ENCODE results near the gene ZDHHC5. TPM values are rescaled to one million over a fixed set of nuclear protein-coding genes. Genes with fewer than 3 reads are reported as not detected.
A peak's percentile ranks its signal among the peaks of the same experiment; 100 is the strongest.

Gene ZDHHC5
- total and polyA plus RNA-seq, 2 of the 4 experiments (the other 2 are of a cell fraction) = 19.4 to 45.7 TPM

DNA sequence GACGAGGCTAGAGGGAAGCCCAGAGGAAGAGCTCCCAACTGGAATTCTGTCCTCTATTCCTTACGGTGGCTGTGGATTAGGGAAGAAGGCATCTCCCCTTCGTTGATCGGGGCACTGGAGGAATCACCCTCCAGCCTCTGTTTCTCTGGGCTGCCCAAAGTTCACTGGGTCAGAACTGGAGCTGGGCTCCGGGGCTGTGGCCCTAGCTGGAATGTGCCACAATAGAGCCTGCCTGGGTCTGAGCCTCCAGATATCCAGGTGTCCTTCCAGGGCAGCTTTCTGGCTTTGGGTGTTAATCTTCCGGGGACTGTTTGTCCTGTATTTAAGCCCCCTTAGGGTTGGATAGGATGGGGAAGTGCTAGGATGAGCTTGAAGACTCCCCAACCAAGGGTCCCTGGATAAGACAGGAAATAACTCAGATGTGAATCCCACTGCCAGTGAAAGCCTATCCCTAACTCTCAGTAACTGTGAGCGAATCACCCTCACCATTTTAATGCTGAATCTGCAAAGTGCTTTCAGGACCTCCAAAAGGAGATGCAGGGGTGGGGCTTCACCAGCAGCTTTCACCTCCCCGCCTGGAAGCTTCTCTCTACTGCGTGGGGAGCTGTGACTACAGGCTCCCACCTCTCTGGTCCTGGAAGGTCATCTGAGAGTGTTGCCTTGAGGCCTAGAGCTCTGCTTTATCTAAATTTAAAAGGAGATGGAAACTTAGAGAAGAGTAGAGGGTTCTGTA is 27.7 kb upstream of the ZDHHC5 start:
- 20% methylated on average over 2 of the region's 9 CpGs; no CpG with 5 or more reads in 1 of the 2 experiments for WGBS, 2 experiments (ENCODE audit: extremely low coverage in 2 of 2, insufficient read length in 1 of 2)
- Histone ChIP-seq H3K56ac (ENCODE audit: extremely low read depth, insufficient read depth, low read length) (peak overlapping the region; percentile 61), H3K23ac (ENCODE audit: low read depth, low read length) (peak overlapping the region; percentile 93), H4K5ac (ENCODE audit: low read depth, low read length) (no peak overlapping the region), H4K8ac (ENCODE audit: low read depth in 2 of 2, low read length in 2 of 2) (peak overlapping the region; percentile 90 to 97; a peak in 2 of 4 replicates), H2BK15ac (ENCODE audit: low read depth, low read length) (no peak overlapping the region), H3K4me2 (ENCODE audit: low read depth, low read length) (peak overlapping the region; percentile 81), H3K9ac (ENCODE audit: low read depth, low read length) (peak overlapping the region; percentile 100), H2BK20ac (ENCODE audit: low read depth, low read length) (0 out of 2 replicates have a peak overlapping the region, but pooled peaks have one; percentile 34), H3K79me1 (ENCODE audit: low read depth in 1 of 2, low read length in 2 of 2) (peaks cover 23 to 67% of the 10 kb centered on the region in 2 experiments), H4K91ac (ENCODE audit: insufficient read depth, low read depth, low read length) (no peak overlapping the region; the same call in 1 of the 2 replicates), H2BK120ac (ENCODE audit: low read depth, low read length) (no peak overlapping the region), H4K20me1 (ENCODE audit: insufficient read depth, low read length) (peaks cover 58% of the 10 kb centered on the region), H3K18ac (ENCODE audit: low read depth, low read length) (no peak overlapping the region), H3K36me3 (ENCODE audit: control insufficient read depth, insufficient read depth, low read length) (peaks cover 1% of the 10 kb centered on the region; the same call in 1 of the 2 replicates), H3K4ac (ENCODE audit: low read depth, low read length) (peak overlapping the region; percentile 100), H3K9me1 (ENCODE audit: insufficient read depth, low read length) (peaks cover 14% of the 10 kb centered on the region), H2BK5ac (ENCODE audit: low read depth, low read length, poor library complexity, severe bottlenecking) (peak overlapping the region; percentile 98), H2AFZ (replicated peaks; ENCODE audit: low read length, poor library complexity) (no peak overlapping the region), H2AK5ac (ENCODE audit: low read depth, low read length) (peak overlapping the region; percentile 98; the same call in 1 of the 2 replicates), H3K27me3 (ENCODE audit: control insufficient read depth, insufficient read depth, low read length) (no peaks in the 10 kb centered on the region), H2AK9ac (replicated peaks; ENCODE audit: low read depth, low read length, poor library complexity) (peak overlapping the region; percentile 100), H3K9me3 (ENCODE audit: control insufficient read depth, insufficient read depth, low read length) (no peaks in the 10 kb centered on the region), H3K14ac (replicated peaks; ENCODE audit: low read depth, low read length) (peak overlapping the region; percentile 80), H3K4me1 (ENCODE audit: control insufficient read depth, insufficient read depth, low read length) (peaks cover 18% of the 10 kb centered on the region), H3K4me3 (ENCODE audit: insufficient read depth, low read depth, low read length) (peak overlapping the region; percentile 96), H3K27ac (ENCODE audit: insufficient read depth, low read length) (peak overlapping the region; percentile 97)
- intact Hi-C loops (cut with micrococcal nuclease) (no loop called here), dilution Hi-C loops (cut with HindIII; ENCODE audit: low sequenced_read_pairs, unreplicated experiment) (no loop called here), in situ Hi-C loops (cut with MboI; ENCODE audit: low sequenced_read_pairs) (loop anchor here (5.0 to 10.0 kb wide), 3 partner anchors 73 to 185 kb away; partner anchors contain the start of gene UBE2L6)
- CTCF ChIA-PET = interaction anchor here (0.5 to 3.3 kb wide), 12 partner anchors 12 to 873 kb away, joined by 3 to 34 read pairs (median 3); partner anchors contain the start of genes CTNND1 and UBE2L6
- POLR2A ChIA-PET (ENCODE audit: unreplicated experiment) = interaction anchor here (0.7 to 1.0 kb wide), 2 partner anchors 73 kb away, joined by 3 to 4 read pairs; partner anchors contain the start of gene UBE2L6
- no peak for ATAC-seq (ENCODE audit: low read depth)
- BruUV-seq (replicated peaks) = no TSS peak
- DNase-seq = no peak
- TF ChIP-seq RFX5 (IDR thresholded peaks at IDR 0.05; ENCODE audit: low read depth, low read length) = no peak
- TF ChIP-seq NFE2L2 (IDR thresholded peaks at IDR 0.05; ENCODE audit: low read depth, low read length) = no peak
- TF ChIP-seq MXI1 (IDR thresholded peaks at IDR 0.05; ENCODE audit: borderline replicate concordance, low read depth, low read length) = no peak
- no peak for TF ChIP-seq BHLHE40 (IDR thresholded peaks at IDR 0.05; ENCODE audit: low read depth, low read length)
- TF ChIP-seq MAFK (IDR thresholded peaks at IDR 0.05; ENCODE audit: low read depth, low read length) = peak; percentile 53
